Skeletal muscle satellite cell (primary cell): ENCODE results near the gene DMD.

Source experiments
- H3K27me3 ChIP-seq: 2 replicates; pipeline ENCODE4 v1.7.0; 2013; ENCODE audit warnings: low read length; ENCODE audit not compliant: control insufficient read depth, insufficient read depth
- H3K36me3 ChIP-seq: 2 replicates; pipeline ENCODE4 v1.7.0; 2013; ENCODE audit warnings: mild to moderate bottlenecking, control low read depth, low read length; ENCODE audit not compliant: insufficient read depth
- H3K4me1 ChIP-seq: 2 replicates; pipeline ENCODE4 v1.7.0; 2013; ENCODE audit warnings: low read length; ENCODE audit not compliant: control insufficient read depth, insufficient read depth
- H3K4me2 ChIP-seq: 2 replicates; pipeline ENCODE4 v1.7.0; 2013; ENCODE audit warnings: mild to moderate bottlenecking, low read length
- H3K4me3 ChIP-seq: 2 replicates; pipeline ENCODE4 v1.7.0; 2013; ENCODE audit warnings: low read length
- H3K9ac ChIP-seq: 2 replicates; pipeline ENCODE4 v1.7.0; 2013; ENCODE audit warnings: mild to moderate bottlenecking, low read depth, low read length, moderate library complexity
- H3K9me3 ChIP-seq: replicated peaks from 2 replicates; pipeline ENCODE4 v1.7.0; 2013; ENCODE audit warnings: mild to moderate bottlenecking, control low read depth, low read length

DMD gene

GRCh38 chrX:33149580-33149979, 61.8 kb downstream of the DMD start:
- H3K4me2 ChIP-seq: no peak overlapping the region
- H3K27me3 ChIP-seq: no peaks in the 10 kb centered on the region
- H3K36me3 ChIP-seq: no peaks in the 10 kb centered on the region
- H3K9me3 ChIP-seq: no peaks in the 10 kb centered on the region
- no peak overlapping the region for H3K9ac ChIP-seq
- H3K4me3 ChIP-seq: no peak overlapping the region
- no peaks in the 10 kb centered on the region for H3K4me1 ChIP-seq

GRCh38 chrX:33149085-33149484, 62.3 kb downstream of the DMD start:
- no peak overlapping the region for H3K4me2 ChIP-seq
- no peak overlapping the region for H3K4me3 ChIP-seq
- no peaks in the 10 kb centered on the region for H3K36me3 ChIP-seq
- H3K27me3 ChIP-seq: no peaks in the 10 kb centered on the region
- no peaks in the 10 kb centered on the region for H3K9me3 ChIP-seq
- H3K9ac ChIP-seq: no peak overlapping the region
- H3K4me1 ChIP-seq: peaks cover 1% of the 10 kb centered on the region

- Histone ChIP-seq H3K9me3 (no peaks in the 10 kb centered on the region), H3K27me3 (no peaks in the 10 kb centered on the region), H3K4me1 (peaks cover 8% of the 10 kb centered on the region), H3K9ac (no peak overlapping the region), H3K4me2 (no peak overlapping the region), H3K36me3 (no peaks in the 10 kb centered on the region), H3K4me3 (no peak overlapping the region)
Observed at GRCh38 chrX:33142331-33142730, 69.0 kb downstream of the DMD start.

GRCh38 chrX:33138677-33139249, 72.6 kb downstream of the DMD start:
- H3K27me3 ChIP-seq: no peaks in the 10 kb centered on the region
- no peak overlapping the region for H3K4me2 ChIP-seq
- no peak overlapping the region for H3K9ac ChIP-seq
- peaks cover 3% of the 10 kb centered on the region for H3K4me1 ChIP-seq
- no peaks in the 10 kb centered on the region for H3K9me3 ChIP-seq
- H3K36me3 ChIP-seq: no peaks in the 10 kb centered on the region
- no peak overlapping the region for H3K4me3 ChIP-seq

- Histone ChIP-seq H3K27me3 (no peaks in the 10 kb centered on the region), H3K4me1 (peaks cover 10% of the 10 kb centered on the region), H3K4me3 (no peak overlapping the region), H3K36me3 (no peaks in the 10 kb centered on the region), H3K9ac (no peak overlapping the region), H3K4me2 (no peak overlapping the region), H3K9me3 (no peaks in the 10 kb centered on the region)
Observed at GRCh38 chrX:33134164-33134563, 77.2 kb downstream of the DMD start.

- H3K36me3 ChIP-seq: no peaks in the 10 kb centered on the region
- H3K4me1 ChIP-seq: peaks cover 8% of the 10 kb centered on the region
- peak overlapping the region; percentile 36 for H3K4me2 ChIP-seq
- H3K9me3 ChIP-seq: no peaks in the 10 kb centered on the region
- H3K27me3 ChIP-seq: no peaks in the 10 kb centered on the region
- no peak overlapping the region for H3K9ac ChIP-seq
- no peak overlapping the region for H3K4me3 ChIP-seq
Observed at GRCh38 chrX:33133320-33133719, 78.0 kb downstream of the DMD start.

- Histone ChIP-seq H3K4me2 (no peak overlapping the region), H3K9ac (no peak overlapping the region), H3K4me1 (peaks cover 8% of the 10 kb centered on the region), H3K9me3 (no peaks in the 10 kb centered on the region), H3K36me3 (no peaks in the 10 kb centered on the region), H3K27me3 (no peaks in the 10 kb centered on the region), H3K4me3 (no peak overlapping the region)
Observed at GRCh38 chrX:33132569-33132968, 78.8 kb downstream of the DMD start.

GRCh38 chrX:33129607-33130006, 81.7 kb downstream of the DMD start:
- Histone ChIP-seq H3K9me3 (no peaks in the 10 kb centered on the region), H3K36me3 (no peaks in the 10 kb centered on the region), H3K27me3 (no peaks in the 10 kb centered on the region), H3K9ac (no peak overlapping the region), H3K4me1 (peaks cover 8% of the 10 kb centered on the region), H3K4me2 (no peak overlapping the region), H3K4me3 (no peak overlapping the region)

GRCh38 chrX:33128048-33128805, 83.1 kb downstream of the DMD start:
- H3K9me3 ChIP-seq: no peaks in the 10 kb centered on the region
- H3K4me2 ChIP-seq: no peak overlapping the region
- no peaks in the 10 kb centered on the region for H3K27me3 ChIP-seq
- H3K36me3 ChIP-seq: no peaks in the 10 kb centered on the region
- H3K4me1 ChIP-seq: peaks cover 3% of the 10 kb centered on the region
- H3K4me3 ChIP-seq: no peak overlapping the region
- H3K9ac ChIP-seq: no peak overlapping the region

GRCh38 chrX:33126469-33126868, 84.9 kb downstream of the DMD start:
- Histone ChIP-seq H3K27me3 (no peaks in the 10 kb centered on the region), H3K9me3 (no peaks in the 10 kb centered on the region), H3K36me3 (no peaks in the 10 kb centered on the region), H3K4me2 (no peak overlapping the region), H3K9ac (no peak overlapping the region), H3K4me3 (no peak overlapping the region), H3K4me1 (no peaks in the 10 kb centered on the region)

- no peaks in the 10 kb centered on the region for H3K27me3 ChIP-seq
- H3K9ac ChIP-seq: no peak overlapping the region
- no peaks in the 10 kb centered on the region for H3K36me3 ChIP-seq
- no peak overlapping the region for H3K4me3 ChIP-seq
- no peaks in the 10 kb centered on the region for H3K4me1 ChIP-seq
- H3K9me3 ChIP-seq: no peaks in the 10 kb centered on the region
- peak overlapping the region; percentile 39 for H3K4me2 ChIP-seq
Observed at GRCh38 chrX:33109858-33110257, 101.5 kb downstream of the DMD start.

- Histone ChIP-seq H3K36me3 (no peaks in the 10 kb centered on the region), H3K9me3 (no peaks in the 10 kb centered on the region), H3K9ac (no peak overlapping the region), H3K27me3 (no peaks in the 10 kb centered on the region), H3K4me2 (no peak overlapping the region), H3K4me3 (no peak overlapping the region), H3K4me1 (no peaks in the 10 kb centered on the region)
Observed at GRCh38 chrX:33106737-33107136, 104.6 kb downstream of the DMD start.
